ENCODE results near the gene BTRC. TPM values are rescaled to one million over a fixed set of nuclear protein-coding genes. Genes with fewer than 3 reads are reported as not detected.

The BTRC gene
- total RNA-seq, 1 experiment from 2014 or later: 19.4 TPM

- peaks cover 33% of the 10 kb centered on the region for H3K36me3 Mint-ChIP-seq (ENCODE audit: insufficient read depth, unreplicated experiment)
- H3K4me1 Mint-ChIP-seq (ENCODE audit: insufficient read depth, unreplicated experiment): no peaks in the 10 kb centered on the region
- no peak overlapping the region for H3K4me3 Mint-ChIP-seq (ENCODE audit: unreplicated experiment)
- DNase-seq (ENCODE audit: unreplicated experiment): no peak
- POLR2A ChIA-PET: interaction anchor here (1.0 to 3.0 kb wide), 2 partner anchors 8 to 9 kb away, joined by 5 to 11 read pairs; partner anchors contain the start of genes DPCD and POLL
- no peak for TF ChIP-seq CTCF (IDR thresholded peaks at IDR 0.05; ENCODE audit: unreplicated experiment)
- CTCF ChIA-PET: interaction anchor here (1.3 kb wide), 1 partner anchor 8 kb away, joined by 4 read pairs; no protein-coding TSS in a partner anchor
- no TSS peak for BruUV-seq (replicated peaks)
- H3K27me3 Mint-ChIP-seq (ENCODE audit: insufficient read depth, unreplicated experiment): no peaks in the 10 kb centered on the region
- intact Hi-C loops (cut with micrococcal nuclease): no loop called here
- H3K27ac Mint-ChIP-seq (ENCODE audit: low read depth, unreplicated experiment): no peak overlapping the region
- no peaks in the 10 kb centered on the region for H3K9me3 Mint-ChIP-seq (ENCODE audit: unreplicated experiment)
Measured at GRCh38 chr10:101578803-101579515, 225.0 kb downstream of the BTRC start.

- Mint-ChIP-seq H3K27ac (ENCODE audit: low read depth, unreplicated experiment) (no peak overlapping the region), H3K9me3 (ENCODE audit: unreplicated experiment) (no peaks in the 10 kb centered on the region), H3K36me3 (ENCODE audit: insufficient read depth, unreplicated experiment) (peaks cover 32% of the 10 kb centered on the region), H3K4me1 (ENCODE audit: insufficient read depth, unreplicated experiment) (no peaks in the 10 kb centered on the region), H3K27me3 (ENCODE audit: insufficient read depth, unreplicated experiment) (no peaks in the 10 kb centered on the region), H3K4me3 (ENCODE audit: unreplicated experiment) (no peak overlapping the region)
- intact Hi-C loops (cut with micrococcal nuclease): no loop called here
- ChIA-PET POLR2A (interaction anchor here (0.6 to 3.0 kb wide), 4 partner anchors 8 to 1725 kb away, joined by 3 to 11 read pairs (median 4); partner anchors contain the start of genes DPCD and POLL), CTCF (interaction anchor here (1.3 kb wide), 1 partner anchor 9 kb away, joined by 4 read pairs; no protein-coding TSS in a partner anchor)
- no peak for TF ChIP-seq CTCF (IDR thresholded peaks at IDR 0.05; ENCODE audit: unreplicated experiment)
- DNase-seq (ENCODE audit: unreplicated experiment): no peak
- no TSS peak for BruUV-seq (replicated peaks)
Measured at GRCh38 chr10:101579516-101579870, 225.5 kb downstream of the BTRC start.

- Mint-ChIP-seq H3K27ac (ENCODE audit: low read depth, unreplicated experiment) (no peak overlapping the region), H3K36me3 (ENCODE audit: insufficient read depth, unreplicated experiment) (peaks cover 32% of the 10 kb centered on the region), H3K4me3 (ENCODE audit: unreplicated experiment) (no peak overlapping the region), H3K4me1 (ENCODE audit: insufficient read depth, unreplicated experiment) (no peaks in the 10 kb centered on the region), H3K27me3 (ENCODE audit: insufficient read depth, unreplicated experiment) (no peaks in the 10 kb centered on the region), H3K9me3 (ENCODE audit: unreplicated experiment) (no peaks in the 10 kb centered on the region)
- no peak for DNase-seq (ENCODE audit: unreplicated experiment)
- ChIA-PET POLR2A (interaction anchor here (0.6 to 3.0 kb wide), 2 partner anchors 10 to 1063 kb away, joined by 6 to 11 read pairs; no protein-coding TSS in a partner anchor), CTCF (interaction anchor here (0.6 to 1.8 kb wide), 11 partner anchors 8 to 520 kb away, joined by 3 to 10 read pairs (median 3); no protein-coding TSS in a partner anchor)
- intact Hi-C loops (cut with micrococcal nuclease): no loop called here
- TF ChIP-seq CTCF (IDR thresholded peaks at IDR 0.05; ENCODE audit: unreplicated experiment): no peak
- no TSS peak for BruUV-seq (replicated peaks)
Measured at GRCh38 chr10:101580486-101581399, 226.8 kb downstream of the BTRC start.

GRCh38 chr10:101585841-101586240 lies 231.9 kb downstream of the BTRC start:
- TF ChIP-seq CTCF (IDR thresholded peaks at IDR 0.05; ENCODE audit: unreplicated experiment): no peak
- POLR2A ChIA-PET: interaction anchor here (0.7 to 1.5 kb wide), 3 partner anchors 9 to 884 kb away, joined by 3 to 4 read pairs (median 4); no protein-coding TSS in a partner anchor
- no peaks in the 10 kb centered on the region for H3K9me3 Mint-ChIP-seq (ENCODE audit: unreplicated experiment)
- H3K27me3 Mint-ChIP-seq (ENCODE audit: insufficient read depth, unreplicated experiment): no peaks in the 10 kb centered on the region
- peaks cover 17% of the 10 kb centered on the region for H3K36me3 Mint-ChIP-seq (ENCODE audit: insufficient read depth, unreplicated experiment)
- CTCF ChIA-PET: interaction anchor here (0.6 to 2.9 kb wide), 4 partner anchors 15 to 1574 kb away, joined by 3 to 13 read pairs (median 5); no protein-coding TSS in a partner anchor
- peak overlapping the region; percentile 87 for H3K27ac Mint-ChIP-seq (ENCODE audit: low read depth, unreplicated experiment)
- intact Hi-C loops (cut with micrococcal nuclease): no loop called here
- no TSS peak for BruUV-seq (replicated peaks)
- no peak overlapping the region for H3K4me3 Mint-ChIP-seq (ENCODE audit: unreplicated experiment)
- peaks cover 17% of the 10 kb centered on the region for H3K4me1 Mint-ChIP-seq (ENCODE audit: insufficient read depth, unreplicated experiment)
- DNase-seq (ENCODE audit: unreplicated experiment): no peak
